A549 treated with Hydrocortisone at 1 μM for 4 hours (cell line): ENCODE results near the gene MUC13. TPM values are rescaled to one million over a fixed set of nuclear protein-coding genes. Genes with fewer than 3 reads are reported as not detected.

ENCODE experiments used
- total RNA-seq: library from RNA; stranded (reverse); fragments of 200-300 nt; extraction: Qiagen RNA extraction; gene quantifications from 5 replicates; pipeline ENCODE4 v1.2.3, GENCODE V29; 2022

MUC13 gene, protein sequence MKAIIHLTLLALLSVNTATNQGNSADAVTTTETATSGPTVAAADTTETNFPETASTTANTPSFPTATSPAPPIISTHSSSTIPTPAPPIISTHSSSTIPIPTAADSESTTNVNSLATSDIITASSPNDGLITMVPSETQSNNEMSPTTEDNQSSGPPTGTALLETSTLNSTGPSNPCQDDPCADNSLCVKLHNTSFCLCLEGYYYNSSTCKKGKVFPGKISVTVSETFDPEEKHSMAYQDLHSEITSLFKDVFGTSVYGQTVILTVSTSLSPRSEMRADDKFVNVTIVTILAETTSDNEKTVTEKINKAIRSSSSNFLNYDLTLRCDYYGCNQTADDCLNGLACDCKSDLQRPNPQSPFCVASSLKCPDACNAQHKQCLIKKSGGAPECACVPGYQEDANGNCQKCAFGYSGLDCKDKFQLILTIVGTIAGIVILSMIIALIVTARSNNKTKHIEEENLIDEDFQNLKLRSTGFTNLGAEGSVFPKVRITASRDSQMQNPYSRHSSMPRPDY
- 7.0 to 8.5 TPM (median 8.1 TPM) in 5 replicates for total RNA-seq

DNA sequence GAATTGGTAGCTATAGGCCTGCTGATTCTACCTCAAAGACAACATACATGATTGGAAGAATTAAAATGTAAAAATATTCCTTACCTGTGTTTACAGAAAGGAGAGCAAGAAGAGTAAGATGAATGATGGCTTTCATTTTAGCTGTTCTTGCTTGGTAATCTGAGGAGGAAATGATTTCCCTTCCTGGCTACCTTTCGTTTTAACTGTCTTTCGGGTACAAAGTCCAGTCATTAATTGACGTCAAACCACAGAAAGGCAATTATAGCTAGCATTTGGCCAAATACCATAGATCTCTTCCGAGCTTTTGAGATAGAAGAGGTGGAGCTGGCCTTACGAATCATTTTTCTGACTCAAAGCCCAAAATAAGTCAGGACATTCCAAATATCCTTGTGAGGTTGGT lies at the start of gene MUC13:
Gene MUC13 (minus strand): TSS at position 175 of the 400 bp plus-strand sequence. CDS start 39 bp downstream, at position 136.

DNA sequence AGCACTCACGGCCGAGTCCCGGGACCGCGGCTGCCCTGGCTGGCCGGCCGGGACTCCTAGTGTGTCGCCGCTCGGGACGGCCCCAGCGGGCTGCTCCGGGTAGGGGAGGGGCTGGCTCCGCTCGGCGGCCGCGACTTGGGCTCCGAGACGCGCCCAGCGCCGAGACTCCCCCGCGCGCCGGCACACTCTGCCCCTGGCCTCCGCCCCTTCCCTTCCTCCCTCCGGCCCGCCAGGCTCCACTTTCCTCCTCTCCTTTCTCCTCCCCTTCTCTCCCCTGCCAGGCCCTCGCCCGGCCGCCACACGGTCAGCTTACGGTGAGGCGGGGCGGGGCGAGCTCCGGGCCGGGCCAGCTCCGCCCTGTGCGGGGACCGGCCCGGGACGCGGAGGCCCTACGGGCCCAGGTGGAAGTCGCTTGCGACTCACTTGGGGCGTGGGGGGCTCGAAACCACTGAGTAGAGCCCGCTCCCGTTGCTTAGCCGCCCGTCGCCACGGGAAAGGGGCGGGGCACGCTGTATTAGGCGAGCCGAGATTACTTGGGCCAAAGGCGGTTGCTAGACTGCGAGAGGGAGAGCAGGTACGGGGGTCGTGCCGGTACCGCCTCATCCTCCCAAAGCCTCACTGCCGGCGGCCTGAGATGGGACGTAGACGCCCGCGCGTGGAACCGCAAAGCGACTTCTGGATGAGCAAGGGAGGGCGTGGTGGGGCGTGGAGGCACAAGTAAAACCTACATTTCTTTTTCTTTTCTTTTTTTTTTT lies 47.2 kb downstream of the MUC13 start, which contains the start of gene ITGB5:
Gene ITGB5 (minus strand): TSS at position 189 of the 755 bp plus-strand sequence. CDS start 365 bp downstream, outside the sequence.

Other genes starting within 250 kb of the MUC13 start
- gene UMPS, start 204.3 kb downstream of the MUC13 start, total RNA-seq = 45.0 to 51.3 TPM (median 46.7 TPM) in 5 replicates
- gene ITGB5, start 47.4 kb downstream of the MUC13 start, total RNA-seq = 425 to 500 TPM (median 462 TPM) in 5 replicates
- 6.7 to 13.8 TPM (median 10.9 TPM) in 5 replicates for gene HEG1, start 121.2 kb upstream of the MUC13 start, total RNA-seq